Stimulated activated naive B cell treated with anti-CD40 and anti-IgM and Interleukin-4, amounts not matched to agents 10 μg/mL and 1 μg/mL and 100 μg/mL, for 72 hours (primary cell): ENCODE data around the gene EXOC6.
A peak's percentile ranks its signal among the peaks of the same experiment; 100 is the strongest.

Source experiments
- ATAC-seq, 2 donors: fragments of 150-1000 bp; cut with Tn5 transposase; replicated peaks; 2 replicates each; pipeline ENCODE4 v1.10.0; 2021; ENCODE audit warnings: moderate library complexity in 1 of 2
- DNase-seq: peaks from one replicate; pipeline ENCODE4 v3.0.0; 2021
- H3K27ac Mint-ChIP-seq: one replicate; pipeline ENCODE4 v1.8.0; 2022; ENCODE audit warnings: mild to moderate bottlenecking, mixed read lengths
- H3K27me3 Mint-ChIP-seq, 2 donors: one replicate each; pipeline ENCODE4 v1.8.0; 2022; ENCODE audit warnings: mixed read lengths in 2 of 2
- H3K36me3 Mint-ChIP-seq, 2 donors: one replicate each; pipeline ENCODE4 v1.8.0; 2022; ENCODE audit warnings: mixed read lengths in 2 of 2, mild to moderate bottlenecking in 1 of 2
- H3K4me1 Mint-ChIP-seq, 2 donors: one replicate each; pipeline ENCODE4 v1.8.0; 2022; ENCODE audit warnings: mixed read lengths in 2 of 2, mild to moderate bottlenecking in 1 of 2
- H3K4me3 Mint-ChIP-seq, 2 donors: one replicate each; pipeline ENCODE4 v1.8.0; 2022; ENCODE audit warnings: mild to moderate bottlenecking in 2 of 2, mixed read lengths in 2 of 2, moderate library complexity in 1 of 2
- H3K9me3 Mint-ChIP-seq, 2 donors: one replicate each; pipeline ENCODE4 v1.8.0; 2022; ENCODE audit warnings: mixed read lengths in 2 of 2, mild to moderate bottlenecking in 1 of 2

Gene EXOC6

DNA sequence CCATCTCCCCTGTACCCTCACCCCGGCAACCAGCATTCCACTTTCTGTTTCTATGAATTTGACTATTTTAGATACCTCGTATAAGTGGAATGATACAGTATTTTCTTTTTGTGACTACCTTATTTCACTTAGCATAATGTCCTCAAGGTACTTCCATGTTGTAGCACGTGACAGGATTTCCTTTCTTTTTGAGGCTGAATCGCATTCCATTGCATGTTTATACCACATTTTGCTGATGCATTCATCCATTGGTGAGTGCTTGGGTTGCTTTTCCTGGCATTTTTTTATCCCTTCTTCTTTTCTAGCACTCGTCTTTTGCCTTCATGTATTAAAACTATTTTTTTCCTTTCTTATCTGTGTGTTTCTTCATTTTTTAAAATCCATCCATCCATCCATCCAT is 22.3 kb upstream of the EXOC6 start:
- H3K27ac Mint-ChIP-seq: no peak overlapping the region
- ATAC-seq: no peak

DNA sequence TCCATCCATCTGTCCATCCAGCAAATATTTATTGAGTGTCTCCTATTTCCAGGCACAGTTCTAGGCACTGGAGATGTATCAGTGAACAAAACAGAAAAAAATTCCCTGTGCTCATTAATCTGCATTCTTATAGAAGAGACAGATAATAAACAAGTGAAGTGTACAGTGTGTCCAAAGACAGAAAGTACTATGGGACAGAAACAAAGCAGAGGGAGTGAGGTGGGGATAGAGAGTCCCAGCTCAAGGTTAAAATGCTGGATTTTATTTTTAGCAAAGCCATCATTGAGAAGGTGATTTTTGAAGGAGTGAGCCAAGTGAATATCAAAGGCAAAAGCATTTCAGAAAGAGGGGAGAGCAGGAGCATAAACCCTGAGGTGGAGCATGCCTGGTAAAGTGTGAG is 21.8 kb upstream of the EXOC6 start:
- ATAC-seq (no peak), DNase-seq (no peak)
- Mint-ChIP-seq H3K36me3 (no peaks in the 10 kb centered on the region), H3K4me1 (peaks cover 35 to 43% of the 10 kb centered on the region in 2 donors), H3K27ac (no peak overlapping the region), H3K4me3 (no peak overlapping the region), H3K27me3 (no peaks in the 10 kb centered on the region), H3K9me3 (no peaks in the 10 kb centered on the region)

More for the DNA sequence above, 22.3 kb upstream of the EXOC6 start:
- H3K4me3 Mint-ChIP-seq: no peak overlapping the region
- H3K36me3 Mint-ChIP-seq: no peaks in the 10 kb centered on the region
- no peak for DNase-seq
- H3K9me3 Mint-ChIP-seq: no peaks in the 10 kb centered on the region
- no peaks in the 10 kb centered on the region for H3K27me3 Mint-ChIP-seq
- H3K4me1 Mint-ChIP-seq: peaks cover 35 to 42% of the 10 kb centered on the region in 2 donors

DNA sequence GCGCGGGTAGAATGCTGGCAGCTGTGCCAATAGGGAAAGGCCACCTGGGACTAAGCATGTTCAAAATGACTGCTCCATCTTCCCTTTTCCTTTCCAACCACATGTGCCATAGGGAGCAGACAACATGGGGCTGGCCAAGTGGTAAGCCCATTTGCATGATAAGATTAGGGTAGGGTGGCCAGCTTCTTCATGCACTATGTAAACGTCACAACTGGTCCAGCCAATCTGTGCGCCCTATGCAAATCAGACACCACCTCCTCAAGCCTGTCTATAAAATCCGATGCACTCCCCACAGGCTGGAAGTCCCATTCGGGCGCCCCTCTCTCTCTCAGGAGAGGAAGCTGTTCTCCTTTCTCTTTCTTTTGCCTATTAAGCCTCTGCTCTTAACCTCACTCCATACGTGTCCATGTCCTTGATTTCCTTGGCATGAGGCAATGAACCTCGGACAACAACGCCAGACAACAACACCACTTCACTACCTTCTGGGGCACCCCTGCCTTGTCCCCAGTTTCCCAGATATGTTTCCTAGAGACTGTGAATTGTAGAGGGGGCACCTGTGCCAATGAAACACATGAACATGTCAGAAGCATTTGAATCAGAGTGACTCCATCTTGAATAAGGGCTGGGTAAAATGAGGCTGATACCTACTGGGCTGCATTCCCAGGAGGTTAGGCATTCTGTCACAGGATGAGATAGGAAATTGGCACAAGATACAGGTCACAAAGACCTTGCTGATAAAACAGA is 19.1 kb upstream of the EXOC6 start:
- no peaks in the 10 kb centered on the region for H3K36me3 Mint-ChIP-seq
- DNase-seq (no peak), ATAC-seq (no peak)
- H3K4me1 Mint-ChIP-seq: peaks cover 25 to 27% of the 10 kb centered on the region in 2 donors
- H3K27ac Mint-ChIP-seq: no peak overlapping the region
- H3K9me3 Mint-ChIP-seq: no peaks in the 10 kb centered on the region
- no peaks in the 10 kb centered on the region for H3K27me3 Mint-ChIP-seq
- no peak overlapping the region for H3K4me3 Mint-ChIP-seq

DNA sequence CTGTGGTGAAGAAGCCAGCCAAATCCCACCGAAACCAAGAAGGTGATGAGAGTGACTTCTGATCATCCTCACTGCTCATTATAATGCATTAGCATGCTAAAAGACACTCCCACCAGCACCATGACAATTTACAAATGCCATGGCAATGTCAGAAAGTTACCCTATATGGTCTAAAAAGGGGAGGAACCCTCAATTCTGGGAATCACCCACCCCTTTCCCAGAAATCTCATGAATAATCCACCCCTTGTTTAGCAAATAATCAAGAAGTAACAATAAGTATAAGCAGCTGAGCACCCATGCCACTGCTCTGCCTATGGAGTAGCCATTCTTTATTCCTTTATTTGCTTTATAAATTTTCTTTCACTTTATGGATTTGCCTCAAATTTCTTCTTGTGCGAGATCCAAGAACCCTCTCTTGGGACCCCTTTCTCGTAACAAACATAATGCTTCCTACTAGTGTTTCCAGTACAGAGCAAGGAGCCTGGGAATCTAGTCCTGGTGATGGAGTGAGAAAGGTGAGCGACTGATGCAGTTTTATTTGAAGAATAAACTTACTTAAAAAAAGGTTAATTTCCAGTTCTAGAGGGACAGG is 18.4 kb upstream of the EXOC6 start:
- DNase-seq: no peak
- Mint-ChIP-seq H3K27ac (no peak overlapping the region), H3K4me1 (peaks cover 25 to 27% of the 10 kb centered on the region in 2 donors), H3K9me3 (no peaks in the 10 kb centered on the region), H3K36me3 (no peaks in the 10 kb centered on the region), H3K27me3 (no peaks in the 10 kb centered on the region), H3K4me3 (no peak overlapping the region)
- ATAC-seq: no peak

DNA sequence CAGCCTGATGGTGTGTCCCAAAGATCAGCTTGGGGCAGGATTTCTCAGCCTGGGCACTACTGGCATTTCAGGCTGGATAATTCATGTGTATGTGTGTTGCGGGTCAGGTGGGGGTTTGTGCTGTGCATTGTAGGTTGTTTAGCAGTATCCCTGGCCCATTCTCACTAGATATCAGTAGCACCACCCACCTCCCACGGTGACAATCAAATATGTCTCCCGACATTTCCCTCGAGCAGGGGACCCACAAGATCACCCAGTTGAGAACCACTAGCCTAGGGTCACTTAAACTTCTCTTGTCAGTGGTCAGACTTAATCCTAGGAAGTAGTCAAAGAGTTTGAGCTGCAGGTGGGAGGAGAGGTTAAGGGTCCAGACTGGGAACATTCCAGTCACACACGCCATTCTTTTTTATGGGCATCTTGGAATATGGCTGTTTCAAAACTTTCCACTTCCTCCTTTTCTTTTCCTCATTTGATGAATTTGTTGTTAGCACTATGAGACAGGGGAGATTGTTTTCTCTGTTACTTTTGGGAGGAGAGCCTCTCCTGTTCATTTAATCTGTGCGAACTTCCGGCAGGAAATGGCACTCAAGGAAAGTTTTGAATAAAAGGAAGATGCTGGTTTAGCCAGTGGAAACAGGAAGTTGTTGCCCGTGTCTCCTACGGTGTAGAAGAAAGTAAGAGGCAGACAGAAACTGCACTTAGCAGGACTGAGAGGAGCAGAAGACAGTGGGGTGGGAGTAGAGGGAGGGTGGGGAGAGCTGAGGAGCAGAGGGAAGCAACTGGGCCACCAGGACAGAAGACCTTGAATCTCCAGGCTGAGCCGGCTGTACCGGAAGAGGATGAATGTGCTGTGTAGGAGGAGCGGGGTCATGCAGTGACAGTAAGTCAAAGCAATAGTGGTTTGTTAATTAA is 17.6 kb upstream of the EXOC6 start:
- Mint-ChIP-seq H3K4me3 (peak overlapping the region; percentile 66 to 67), H3K27me3 (no peaks in the 10 kb centered on the region), H3K9me3 (no peaks in the 10 kb centered on the region), H3K4me1 (peaks cover 23 to 24% of the 10 kb centered on the region in 2 donors), H3K27ac (peak overlapping the region; percentile 65), H3K36me3 (no peaks in the 10 kb centered on the region)
- ATAC-seq: peak; percentile 81 to 86
- no peak for DNase-seq

DNA sequence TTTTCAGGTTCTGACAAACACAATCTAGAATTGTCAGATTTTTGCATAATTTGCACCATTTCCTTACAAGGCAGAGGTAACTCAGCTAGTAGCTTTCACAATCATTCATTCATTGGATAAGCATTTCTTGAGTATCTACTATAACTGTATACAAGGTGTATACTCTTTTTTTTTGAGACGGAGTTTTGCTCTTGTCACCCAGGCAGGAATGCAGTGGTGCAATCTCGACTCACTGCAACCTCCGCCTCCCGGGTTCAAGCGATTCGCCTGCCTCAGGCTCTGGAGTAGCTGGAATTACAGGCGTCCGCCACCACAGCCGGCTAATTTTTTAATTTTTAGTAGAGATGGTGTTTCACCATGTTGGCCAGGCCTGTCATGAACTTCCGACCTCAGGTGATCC is 16.2 kb upstream of the EXOC6 start:
- H3K27ac Mint-ChIP-seq: no peak overlapping the region
- peaks cover 14 to 15% of the 10 kb centered on the region in 2 donors for H3K4me1 Mint-ChIP-seq
- no peak overlapping the region for H3K4me3 Mint-ChIP-seq
- no peaks in the 10 kb centered on the region for H3K9me3 Mint-ChIP-seq
- H3K36me3 Mint-ChIP-seq: no peaks in the 10 kb centered on the region
- H3K27me3 Mint-ChIP-seq: no peaks in the 10 kb centered on the region
- ATAC-seq (no peak), DNase-seq (no peak)

DNA sequence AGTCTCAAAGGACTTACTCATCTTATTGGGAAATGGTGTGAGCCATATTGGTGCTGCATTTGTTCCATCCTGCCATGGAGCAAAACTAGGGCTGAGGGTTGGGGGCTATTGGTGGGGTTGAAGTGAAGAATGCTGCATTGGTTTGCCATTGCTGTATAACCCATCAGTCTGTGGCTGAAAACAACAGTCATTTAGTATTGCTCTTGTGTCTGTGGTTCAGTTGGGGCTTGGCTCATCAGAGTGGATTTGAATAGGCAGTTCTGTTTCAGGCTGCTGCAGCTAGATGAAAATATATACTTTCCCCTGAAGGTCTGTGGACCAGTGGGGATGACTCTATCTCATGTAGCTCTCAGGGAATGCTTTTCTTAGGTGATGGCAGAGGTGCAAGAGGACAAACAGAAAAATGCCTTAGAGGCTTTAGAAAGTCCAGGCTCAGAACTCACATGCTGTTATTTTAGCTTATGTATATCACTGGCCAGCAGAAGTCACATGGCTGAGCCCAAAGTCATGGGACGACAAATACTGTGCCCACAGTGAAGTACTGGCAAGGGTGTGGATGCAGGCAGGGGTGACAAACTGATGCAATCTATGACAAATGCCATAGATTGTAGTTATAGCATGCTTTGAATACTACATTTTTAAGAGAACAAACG is 15.2 kb upstream of the EXOC6 start:
- ATAC-seq (no peak), DNase-seq (no peak)
- Mint-ChIP-seq H3K4me1 (peaks cover 9 to 11% of the 10 kb centered on the region in 2 donors), H3K27ac (no peak overlapping the region), H3K4me3 (no peak overlapping the region), H3K36me3 (no peaks in the 10 kb centered on the region), H3K27me3 (no peaks in the 10 kb centered on the region), H3K9me3 (no peaks in the 10 kb centered on the region)

DNA sequence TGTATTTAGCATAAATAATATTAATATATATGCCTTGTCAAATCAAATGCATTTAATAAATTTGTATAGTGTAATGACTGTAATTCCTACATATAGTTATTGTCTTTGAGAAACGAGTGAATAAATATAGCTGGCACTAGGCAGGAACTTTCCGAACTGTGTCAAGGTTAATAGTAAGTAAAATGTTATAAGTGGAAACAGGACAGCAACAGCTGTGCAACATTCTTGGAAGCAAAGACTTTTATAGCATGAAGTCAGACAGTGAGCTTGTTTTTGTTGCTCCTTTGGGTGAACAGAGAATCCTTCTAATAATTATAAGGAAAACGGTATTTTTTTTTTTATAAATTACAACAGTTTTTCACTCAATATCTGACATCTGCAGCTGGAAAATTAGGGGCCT is 14.0 kb upstream of the EXOC6 start:
- Mint-ChIP-seq H3K36me3 (no peaks in the 10 kb centered on the region), H3K9me3 (no peaks in the 10 kb centered on the region), H3K27ac (no peak overlapping the region), H3K4me1 (peaks cover 9 to 11% of the 10 kb centered on the region in 2 donors), H3K4me3 (no peak overlapping the region), H3K27me3 (no peaks in the 10 kb centered on the region)
- DNase-seq (no peak), ATAC-seq (no peak)

DNA sequence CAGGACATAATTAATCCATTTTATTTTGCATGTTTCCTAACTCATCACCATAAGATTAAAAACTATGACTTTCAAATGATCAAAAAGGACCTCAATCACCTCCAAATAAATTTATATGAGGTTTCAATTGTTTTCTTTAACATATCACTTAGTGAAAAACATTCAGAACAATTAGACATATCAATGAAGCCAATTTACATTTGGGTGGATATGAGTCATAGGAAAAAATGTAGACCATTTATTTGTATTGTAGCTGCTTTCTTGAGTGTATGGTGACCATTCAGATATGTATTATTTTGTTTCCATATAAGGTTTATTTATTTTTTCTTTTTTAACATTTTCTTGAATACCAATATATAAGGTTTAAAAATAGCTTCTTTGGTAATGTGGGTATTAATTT is 13.3 kb upstream of the EXOC6 start:
- H3K27ac Mint-ChIP-seq: no peak overlapping the region
- no peaks in the 10 kb centered on the region for H3K27me3 Mint-ChIP-seq
- no peak for ATAC-seq
- no peak for DNase-seq
- H3K4me3 Mint-ChIP-seq: no peak overlapping the region
- peaks cover 9 to 10% of the 10 kb centered on the region in 2 donors for H3K4me1 Mint-ChIP-seq
- H3K36me3 Mint-ChIP-seq: no peaks in the 10 kb centered on the region
- H3K9me3 Mint-ChIP-seq: no peaks in the 10 kb centered on the region

DNA sequence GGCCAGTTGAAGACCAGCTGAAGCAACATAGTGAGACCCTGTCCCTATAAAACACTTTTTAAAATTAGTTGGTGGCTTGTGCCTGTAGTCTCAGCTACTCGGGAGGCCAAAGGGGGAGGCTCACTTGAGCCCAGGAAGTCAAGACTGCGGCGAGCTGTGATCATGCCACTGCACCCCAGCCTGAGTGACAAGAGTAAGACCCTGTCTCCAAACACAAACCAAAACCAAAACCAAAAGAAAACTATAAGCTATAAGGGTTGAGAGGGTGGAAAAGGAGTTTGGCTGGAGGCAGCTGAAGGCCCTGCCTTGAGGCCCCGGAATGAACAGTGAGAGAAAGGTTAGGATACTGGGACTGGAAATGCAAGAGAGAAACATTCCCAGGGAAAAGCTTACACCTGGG is 10.9 kb upstream of the EXOC6 start:
- no peak for DNase-seq
- Mint-ChIP-seq H3K9me3 (no peaks in the 10 kb centered on the region), H3K4me1 (peaks cover 0 to 4% of the 10 kb centered on the region in 2 donors)

DNA sequence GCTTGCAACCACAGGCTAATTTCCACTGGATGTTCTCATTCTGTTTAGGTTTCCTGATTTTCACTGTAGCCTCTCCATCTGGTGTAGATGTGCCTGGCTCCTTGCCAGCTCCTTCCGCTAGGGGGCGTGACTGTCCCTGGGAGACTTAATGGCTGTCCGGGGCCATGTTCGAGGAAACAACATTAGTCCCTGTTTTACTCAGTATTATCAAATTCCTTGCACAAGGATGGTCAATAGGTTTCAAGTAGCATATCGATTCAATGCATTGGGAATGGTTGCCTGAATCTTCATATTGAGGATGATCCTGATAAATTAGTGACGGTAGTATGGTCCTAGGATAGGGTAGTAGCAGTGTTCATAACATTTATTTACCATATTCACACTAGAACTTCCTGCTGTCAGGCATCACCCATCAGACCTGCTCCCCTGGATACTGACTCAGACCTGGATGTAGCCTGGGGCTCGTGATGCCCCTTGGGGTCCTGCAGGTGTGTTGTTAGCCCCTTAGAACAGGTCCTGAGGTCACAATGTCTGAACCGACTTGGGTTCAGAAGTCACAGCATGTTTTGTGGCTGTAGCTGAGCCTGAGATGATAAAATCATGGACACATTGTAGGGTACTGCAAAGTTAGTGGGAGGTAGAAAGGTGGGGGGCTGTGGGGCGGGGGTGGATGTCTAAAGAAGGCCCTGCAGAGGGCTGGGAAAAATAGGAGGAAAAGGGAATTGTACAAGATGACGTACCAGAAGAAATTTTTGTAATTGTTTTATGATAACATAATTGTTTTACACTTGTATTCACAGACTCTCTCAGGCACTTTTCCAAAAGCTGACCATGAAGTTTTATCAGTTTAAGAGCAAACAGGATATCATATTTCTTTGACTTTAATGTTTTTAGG is 8.9 kb upstream of the EXOC6 start:
- H3K4me1 Mint-ChIP-seq: peaks cover 6 to 9% of the 10 kb centered on the region in 2 donors

More for the DNA sequence above, 10.9 kb upstream of the EXOC6 start:
- no peak for ATAC-seq
- Mint-ChIP-seq H3K27me3 (no peaks in the 10 kb centered on the region), H3K36me3 (no peaks in the 10 kb centered on the region), H3K27ac (no peak overlapping the region), H3K4me3 (no peak overlapping the region)

DNA sequence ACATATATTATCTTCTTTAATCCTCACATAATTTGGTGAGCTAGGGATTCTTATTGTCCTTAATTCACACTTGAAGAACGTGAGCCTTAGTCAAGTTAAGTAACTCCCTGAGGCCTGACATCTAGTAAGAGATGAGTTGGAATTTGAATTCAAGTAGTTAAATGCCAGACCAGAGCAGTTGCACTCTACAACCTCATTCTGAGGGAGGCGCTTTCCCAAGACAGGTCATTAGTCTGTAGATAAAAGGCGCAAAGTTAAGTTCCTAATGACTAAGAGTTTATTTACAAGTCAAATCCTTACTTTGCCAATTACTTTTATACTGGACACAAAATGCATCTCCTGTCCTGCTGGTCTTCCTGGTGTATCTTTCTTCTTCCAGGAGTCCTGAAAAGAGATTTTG is 3.6 kb upstream of the EXOC6 start:
- no peak overlapping the region for H3K4me3 Mint-ChIP-seq
- no peaks in the 10 kb centered on the region for H3K9me3 Mint-ChIP-seq
- no peaks in the 10 kb centered on the region for H3K27me3 Mint-ChIP-seq
- no peak overlapping the region for H3K27ac Mint-ChIP-seq
- no peaks in the 10 kb centered on the region for H3K36me3 Mint-ChIP-seq
- peaks cover 27 to 30% of the 10 kb centered on the region in 2 donors for H3K4me1 Mint-ChIP-seq
- no peak for ATAC-seq
- no peak for DNase-seq

More for the DNA sequence above, 8.9 kb upstream of the EXOC6 start:
- DNase-seq: no peak
- no peak overlapping the region for H3K4me3 Mint-ChIP-seq
- H3K27ac Mint-ChIP-seq: no peak overlapping the region
- H3K27me3 Mint-ChIP-seq: no peaks in the 10 kb centered on the region
- peak; percentile 57 to 62 for ATAC-seq
- no peaks in the 10 kb centered on the region for H3K9me3 Mint-ChIP-seq
- H3K36me3 Mint-ChIP-seq: no peaks in the 10 kb centered on the region

DNA sequence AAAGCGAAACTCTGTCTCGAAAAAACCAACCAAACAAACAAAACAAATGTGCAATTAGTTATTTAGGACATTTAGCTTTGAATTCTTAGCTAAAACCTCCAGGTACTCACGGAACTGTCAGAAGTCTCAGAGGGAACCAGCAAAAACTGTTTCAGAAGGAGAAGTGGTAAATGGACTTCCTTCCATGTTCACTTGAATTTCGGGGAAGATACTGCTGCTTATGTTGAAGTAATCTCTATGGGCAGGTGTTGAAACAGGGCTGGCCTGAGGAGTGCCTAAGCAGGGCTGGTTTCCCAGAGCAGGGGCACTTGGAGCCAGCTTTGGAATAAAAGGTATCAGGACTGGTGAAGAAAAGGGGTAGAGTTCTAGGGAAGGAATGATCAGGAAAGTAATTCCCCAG is 2.4 kb upstream of the EXOC6 start:
- Mint-ChIP-seq H3K9me3 (no peaks in the 10 kb centered on the region), H3K4me3 (peak overlapping the region; percentile 44 to 64), H3K27me3 (no peaks in the 10 kb centered on the region), H3K4me1 (peaks cover 27 to 30% of the 10 kb centered on the region in 2 donors), H3K36me3 (no peaks in the 10 kb centered on the region), H3K27ac (peak overlapping the region; percentile 42)
- no peak for DNase-seq
- no peak for ATAC-seq
